GM19240 (cell line): Measurements from ENCODE around the gene CCIN.
A peak's percentile ranks its signal among the peaks of the same experiment; 100 is the strongest.
"Not testable (repeated sequence)": the region's sequence is repeated elsewhere in the genome, so short reads cannot be mapped to it uniquely, and the experiment has no call there.

Experiments
- DNase-seq: peaks from one replicate; pipeline ENCODE4 v3.0.0; 2011; ENCODE audit warnings: low spot score; ENCODE audit not compliant: insufficient read length

CCIN gene

GRCh38 chr9:36169166-36169565 is at the start of gene CCIN:
Gene CCIN, plus strand, starts transcription at chr9:36169388. Its CDS starts 115 bp downstream, at chr9:36169503.
- DNase-seq: no peak

GRCh38 chr9:36119476-36119875 is 49.7 kb upstream of the CCIN start:
- DNase-seq: no peak

- DNase-seq: no peak
These were observed 48.5 kb upstream of the CCIN start for GRCh38 chr9:36120705-36121104.

GRCh38 chr9:36121971-36122370 is 47.2 kb upstream of the CCIN start:
- DNase-seq: no peak

- no peak for DNase-seq
These were observed 45.7 kb upstream of the CCIN start for GRCh38 chr9:36123515-36123914.

GRCh38 chr9:36125062-36125855 is 43.9 kb upstream of the CCIN start:
- no peak for DNase-seq

GRCh38 chr9:36126016-36126730 is 43.0 kb upstream of the CCIN start:
- no peak for DNase-seq

GRCh38 chr9:36127652-36128244 is 41.4 kb upstream of the CCIN start:
- DNase-seq: no peak

- DNase-seq: no peak
These were observed 40.8 kb upstream of the CCIN start for GRCh38 chr9:36128349-36128748.

GRCh38 chr9:36129139-36129538 is 40.0 kb upstream of the CCIN start:
- no peak for DNase-seq

GRCh38 chr9:36131666-36132065 is 37.5 kb upstream of the CCIN start:
- DNase-seq: not testable (repeated sequence)

GRCh38 chr9:36132086-36132485 is 37.1 kb upstream of the CCIN start:
- no peak for DNase-seq

- DNase-seq: no peak
These were observed 34.3 kb upstream of the CCIN start for GRCh38 chr9:36134761-36135505.

GRCh38 chr9:36135741-36136271 is 33.4 kb upstream of the CCIN start:
- DNase-seq: no peak

GRCh38 chr9:36136272-36136893 is 32.8 kb upstream of the CCIN start, which contains the start of gene GLIPR2:
Gene GLIPR2, plus strand, starts transcription at chr9:36136733. Its CDS starts 46 bp downstream, at chr9:36136779.
- peak; percentile 80 for DNase-seq

- no peak for DNase-seq
These were observed 32.2 kb upstream of the CCIN start for GRCh38 chr9:36136894-36137391.

- DNase-seq: no peak
These were observed 31.7 kb upstream of the CCIN start for GRCh38 chr9:36137392-36138004.

GRCh38 chr9:36138496-36138895 is 30.7 kb upstream of the CCIN start:
- no peak for DNase-seq

- no peak for DNase-seq
These were observed 30.3 kb upstream of the CCIN start for GRCh38 chr9:36138901-36139300.
